GM12892 (cell line): ENCODE measurements around the gene LRSAM1.

Experiments used
- POLR2A ChIP-seq: IDR thresholded peaks from 2 replicates; pipeline ENCODE4 v1.6.1; 2011; ENCODE audit warnings: low read depth, low read length, control low read depth
- POLR2AphosphoS5 ChIP-seq: IDR thresholded peaks from 2 replicates; pipeline ENCODE4 v1.6.1; 2011; ENCODE audit warnings: low read depth, low read length, control low read depth

- TF ChIP-seq POLR2AphosphoS5 (no peak), POLR2A (no peak)
Observed at GRCh38 chr9:127502706-127503378, 51.5 kb downstream of the LRSAM1 start.
